ENCODE measurements around the gene MED22. TPM values are rescaled to one million over a fixed set of nuclear protein-coding genes. Genes with fewer than 3 reads are reported as not detected.
"Not testable (repeated sequence)": the region's sequence is repeated elsewhere in the genome, so short reads cannot be mapped to it uniquely, and the experiment has no call there.

Gene MED22
- total RNA-seq, 1 donor from 2014 or later = 31.7 TPM

- peaks cover 30% of the 10 kb centered on the region for H3F3A ChIP-seq (ENCODE audit: low read depth)
- peaks cover 10% of the 10 kb centered on the region for H4K20me1 ChIP-seq (ENCODE audit: low read depth)
- no peak for DNase-seq (ENCODE audit: low spot score)
- H3K4me3 ChIP-seq = no peak overlapping the region
- no peak overlapping the region for H3K4me2 ChIP-seq
- H3K36me3 Mint-ChIP-seq = peaks cover 22% of the 10 kb centered on the region
- H3K27me3 ChIP-seq = no peaks in the 10 kb centered on the region
- no peak overlapping the region for H2AFZ ChIP-seq (replicated peaks)
- peaks cover 10% of the 10 kb centered on the region for H3K79me2 ChIP-seq (ENCODE audit: low read depth)
- no peaks in the 10 kb centered on the region for H3K36me3 ChIP-seq
- no peak overlapping the region for H3K27ac Mint-ChIP-seq
- no peaks in the 10 kb centered on the region for H3K9me3 ChIP-seq (ENCODE audit: low read depth)
- no peak overlapping the region for H3K9ac ChIP-seq
- H3K27ac ChIP-seq = no peak overlapping the region
- peaks cover 5% of the 10 kb centered on the region for H3K4me1 ChIP-seq
- peaks cover 6% of the 10 kb centered on the region for H3K4me1 Mint-ChIP-seq
- H3K9me3 Mint-ChIP-seq = no peaks in the 10 kb centered on the region
- H3K4me3 Mint-ChIP-seq = no peak overlapping the region
- TF ChIP-seq CTCF (IDR thresholded peaks at IDR 0.05) = no peak
- TF ChIP-seq EZH2 (IDR thresholded peaks at IDR 0.05) = no peak
- no peak for TF ChIP-seq EZH2phosphoT487 (IDR thresholded peaks at IDR 0.05)
- H3K27me3 Mint-ChIP-seq (ENCODE audit: insufficient read depth, low read depth) = peaks cover 5% of the 10 kb centered on the region
These were observed 7.7 kb downstream of the MED22 start for GRCh38 chr9:133340256-133340655.

GRCh38 chr9:133339641-133340040 is 8.3 kb downstream of the MED22 start:
- Histone ChIP-seq H3K9me3 (ENCODE audit: low read depth) (no peaks in the 10 kb centered on the region), H2AFZ (replicated peaks) (no peak overlapping the region), H3F3A (ENCODE audit: low read depth) (peaks cover 33% of the 10 kb centered on the region), H3K79me2 (ENCODE audit: low read depth) (peaks cover 13% of the 10 kb centered on the region), H3K27me3 (no peaks in the 10 kb centered on the region), H3K36me3 (no peaks in the 10 kb centered on the region), H3K4me3 (no peak overlapping the region), H4K20me1 (ENCODE audit: low read depth) (peaks cover 14% of the 10 kb centered on the region), H3K4me1 (peaks cover 10% of the 10 kb centered on the region), H3K9ac (no peak overlapping the region), H3K4me2 (no peak overlapping the region), H3K27ac (no peak overlapping the region)
- TF ChIP-seq CTCF (IDR thresholded peaks at IDR 0.05) = no peak
- no peak for TF ChIP-seq EZH2phosphoT487 (IDR thresholded peaks at IDR 0.05)
- no peak for TF ChIP-seq EZH2 (IDR thresholded peaks at IDR 0.05)
- Mint-ChIP-seq H3K36me3 (peaks cover 22% of the 10 kb centered on the region), H3K9me3 (no peaks in the 10 kb centered on the region), H3K27ac (no peak overlapping the region), H3K4me3 (no peak overlapping the region), H3K4me1 (peaks cover 9% of the 10 kb centered on the region), H3K27me3 (ENCODE audit: insufficient read depth, low read depth) (peaks cover 5% of the 10 kb centered on the region)
- DNase-seq (ENCODE audit: low spot score) = no peak

GRCh38 chr9:133335924-133336811 is 11.8 kb downstream of the MED22 start, which contains the start of gene SURF6:
Gene SURF6, minus strand, starts transcription at chr9:133336188. Its CDS starts 56 bp downstream, at chr9:133336132.
- Histone ChIP-seq H3K9me3 (ENCODE audit: low read depth) (no peaks in the 10 kb centered on the region), H3K27me3 (no peaks in the 10 kb centered on the region), H3K9ac (peak within 1 kb of the TSS; percentile 79), H3K79me2 (ENCODE audit: low read depth) (peaks cover 21% of the 10 kb centered on the region), H3K4me3 (peak within 1 kb of the TSS; percentile 92), H3K36me3 (no peaks in the 10 kb centered on the region), H3K4me2 (peak within 1 kb of the TSS; percentile 73), H4K20me1 (ENCODE audit: low read depth) (peaks cover 26% of the 10 kb centered on the region), H3K27ac (peak within 1 kb of the TSS; percentile 38), H3F3A (ENCODE audit: low read depth) (peaks cover 28% of the 10 kb centered on the region), H3K4me1 (peaks cover 10% of the 10 kb centered on the region), H2AFZ (replicated peaks) (peak within 1 kb of the TSS; percentile 48)
- Mint-ChIP-seq H3K27me3 (ENCODE audit: insufficient read depth, low read depth) (peaks cover 6% of the 10 kb centered on the region), H3K4me1 (peaks cover 12% of the 10 kb centered on the region), H3K4me3 (peak within 1 kb of the TSS; percentile 98), H3K9me3 (no peaks in the 10 kb centered on the region), H3K36me3 (peaks cover 37% of the 10 kb centered on the region), H3K27ac (peak within 1 kb of the TSS; percentile 86)
- peak; percentile 97 for DNase-seq (ENCODE audit: low spot score)
- TF ChIP-seq EZH2 (IDR thresholded peaks at IDR 0.05) = no peak
- TF ChIP-seq EZH2phosphoT487 (IDR thresholded peaks at IDR 0.05) = no peak
- no peak for TF ChIP-seq CTCF (IDR thresholded peaks at IDR 0.05)

GRCh38 chr9:133334888-133335287 is 13.0 kb downstream of the MED22 start:
- not testable (repeated sequence) for H3K27ac Mint-ChIP-seq, H3K4me1 ChIP-seq

More at GRCh38 chr9:133334888-133335287, 13.0 kb downstream of the MED22 start:
- H3K27ac ChIP-seq; DNase-seq (ENCODE audit: low spot score); H3K36me3 ChIP-seq; H3K9ac ChIP-seq; H3K27me3 ChIP-seq; H3K9me3 ChIP-seq (ENCODE audit: low read depth); H2AFZ ChIP-seq (replicated peaks); H3K27me3 Mint-ChIP-seq (ENCODE audit: insufficient read depth, low read depth); H3K9me3 Mint-ChIP-seq: not testable (repeated sequence)
- H3K36me3 Mint-ChIP-seq = peaks cover 32% of the 10 kb centered on the region
- H3K4me3 ChIP-seq = peak overlapping the region; percentile 92
- peak overlapping the region; percentile 98 for H3K4me3 Mint-ChIP-seq
- H3K4me2 ChIP-seq = peak overlapping the region; percentile 73
- H3K79me2 ChIP-seq (ENCODE audit: low read depth) = peaks cover 21% of the 10 kb centered on the region
- peaks cover 12% of the 10 kb centered on the region for H3K4me1 Mint-ChIP-seq
- H4K20me1 ChIP-seq (ENCODE audit: low read depth) = peaks cover 26% of the 10 kb centered on the region
- peaks cover 30% of the 10 kb centered on the region for H3F3A ChIP-seq (ENCODE audit: low read depth)

Data from neural progenitor cell (in vitro differentiated cells).